ENCODE measurements around the gene NUDCD3.

Gene NUDCD3

DNA sequence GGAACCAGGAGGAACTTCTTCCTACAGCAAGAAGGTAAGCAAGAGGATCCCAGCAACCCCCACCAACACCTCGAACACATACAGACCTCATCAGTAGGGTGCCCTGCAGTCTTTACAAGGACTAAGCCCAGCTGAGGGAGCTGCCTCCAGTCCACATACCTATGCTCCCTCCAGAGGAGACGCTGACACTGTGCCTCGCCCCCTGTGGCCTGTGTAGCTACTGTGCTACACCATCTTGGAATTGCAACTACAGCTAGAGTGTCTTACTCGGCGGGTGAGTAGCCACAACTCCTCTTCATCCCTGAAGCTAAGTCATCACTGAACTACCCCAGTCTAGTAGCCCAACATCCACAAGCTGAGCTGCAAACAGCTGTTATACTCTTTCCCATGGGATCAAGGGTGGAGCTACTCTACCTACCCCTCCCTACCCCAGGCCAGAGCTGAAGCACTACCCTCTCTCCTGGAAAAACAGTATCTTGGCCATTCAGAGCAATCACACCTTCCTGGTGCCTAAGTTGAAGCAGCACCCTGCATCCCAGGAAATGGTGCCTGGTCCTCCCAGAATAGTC is 122.9 kb downstream of the NUDCD3 start:
- no peak overlapping the region for H3K4me2 ChIP-seq (ENCODE audit: low read length)

DNA sequence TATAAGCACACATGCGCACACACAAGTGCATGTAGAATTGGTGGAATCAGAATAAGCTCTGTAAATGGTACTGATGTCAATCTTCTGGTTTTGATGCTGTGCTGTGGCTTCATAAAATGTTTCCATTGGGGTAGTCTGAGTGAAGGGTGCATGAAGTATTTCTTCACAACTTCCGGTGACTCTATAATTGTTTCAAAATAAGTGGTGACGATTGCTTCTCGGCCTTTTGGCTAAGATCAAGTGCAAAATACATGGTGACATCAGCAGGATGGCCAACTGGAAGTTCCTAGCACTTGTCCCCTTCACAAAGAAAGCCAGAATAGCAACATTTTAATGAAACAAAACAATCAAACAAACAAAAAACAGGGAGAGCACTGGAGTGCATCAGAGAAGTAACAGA is 123.5 kb downstream of the NUDCD3 start:
- TF ChIP-seq, protein P1, sequence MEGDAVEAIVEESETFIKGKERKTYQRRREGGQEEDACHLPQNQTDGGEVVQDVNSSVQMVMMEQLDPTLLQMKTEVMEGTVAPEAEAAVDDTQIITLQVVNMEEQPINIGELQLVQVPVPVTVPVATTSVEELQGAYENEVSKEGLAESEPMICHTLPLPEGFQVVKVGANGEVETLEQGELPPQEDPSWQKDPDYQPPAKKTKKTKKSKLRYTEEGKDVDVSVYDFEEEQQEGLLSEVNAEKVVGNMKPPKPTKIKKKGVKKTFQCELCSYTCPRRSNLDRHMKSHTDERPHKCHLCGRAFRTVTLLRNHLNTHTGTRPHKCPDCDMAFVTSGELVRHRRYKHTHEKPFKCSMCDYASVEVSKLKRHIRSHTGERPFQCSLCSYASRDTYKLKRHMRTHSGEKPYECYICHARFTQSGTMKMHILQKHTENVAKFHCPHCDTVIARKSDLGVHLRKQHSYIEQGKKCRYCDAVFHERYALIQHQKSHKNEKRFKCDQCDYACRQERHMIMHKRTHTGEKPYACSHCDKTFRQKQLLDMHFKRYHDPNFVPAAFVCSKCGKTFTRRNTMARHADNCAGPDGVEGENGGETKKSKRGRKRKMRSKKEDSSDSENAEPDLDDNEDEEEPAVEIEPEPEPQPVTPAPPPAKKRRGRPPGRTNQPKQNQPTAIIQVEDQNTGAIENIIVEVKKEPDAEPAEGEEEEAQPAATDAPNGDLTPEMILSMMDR (IDR thresholded peaks at IDR 0.05; ENCODE audit: low read depth, low read length, poor library complexity, severe bottlenecking) = no peak
- TF ChIP-seq EZH2phosphoT487 (IDR thresholded peaks at IDR 0.05; ENCODE audit: borderline replicate concordance, low read length) = no peak

More for the DNA sequence above, 122.9 kb downstream of the NUDCD3 start:
- H3K27ac ChIP-seq (ENCODE audit: low read depth, low read length) = no peak overlapping the region
- H3K4me1 ChIP-seq (ENCODE audit: control insufficient read depth, low read length) = peaks cover 20% of the 10 kb centered on the region
- no peak for TF ChIP-seq EZH2phosphoT487 (IDR thresholded peaks at IDR 0.05; ENCODE audit: borderline replicate concordance, low read length)
- TF ChIP-seq, protein P1 (IDR thresholded peaks at IDR 0.05; ENCODE audit: low read depth, low read length, poor library complexity, severe bottlenecking) = no peak
- no peaks in the 10 kb centered on the region for H3K79me2 ChIP-seq (ENCODE audit: control insufficient read depth, low read length)
- no peak overlapping the region for H3K4me3 ChIP-seq (ENCODE audit: low read length)
- H3K27me3 ChIP-seq (ENCODE audit: control insufficient read depth, low read length) = no peaks in the 10 kb centered on the region
- H3K36me3 ChIP-seq (ENCODE audit: control insufficient read depth, low read length) = no peaks in the 10 kb centered on the region
- H3K9me2 ChIP-seq (replicated peaks; ENCODE audit: control insufficient read depth, low read length) = no peaks in the 10 kb centered on the region
- peaks cover 8% of the 10 kb centered on the region for H3K9me3 ChIP-seq (ENCODE audit: control insufficient read depth, insufficient read depth, low read length)
- peaks cover 4% of the 10 kb centered on the region; the same call in 1 of the 2 replicates for H3F3A ChIP-seq (ENCODE audit: control insufficient read depth, insufficient read depth)
- no peaks in the 10 kb centered on the region for H4K20me1 ChIP-seq (ENCODE audit: control insufficient read depth, insufficient read depth, low read depth, low read length)

DNA sequence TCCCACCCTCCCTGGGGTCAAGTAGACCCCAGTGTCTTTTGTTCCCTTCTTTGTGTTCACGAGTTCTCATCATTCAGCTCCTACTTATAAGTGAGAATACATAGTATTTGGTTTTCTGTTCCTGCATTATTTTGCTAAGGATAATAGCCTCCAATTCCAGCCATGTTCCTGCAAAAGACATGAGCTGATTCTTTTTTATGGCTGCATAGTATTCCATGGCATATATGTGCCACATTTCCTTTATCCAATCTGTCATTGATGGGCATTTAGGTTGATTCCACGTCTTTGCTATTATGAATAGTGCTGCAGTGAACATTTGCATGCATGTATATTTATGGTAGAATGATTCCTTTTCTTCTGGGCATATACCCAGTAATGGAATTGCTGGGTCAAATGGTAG is 136.8 kb downstream of the NUDCD3 start:
- Histone ChIP-seq H3K9me3 (ENCODE audit: control insufficient read depth, insufficient read depth, low read length) (peaks cover 8% of the 10 kb centered on the region; the same call in 1 of the 2 replicates), H3K36me3 (ENCODE audit: control insufficient read depth, low read length) (no peaks in the 10 kb centered on the region), H3K79me2 (ENCODE audit: control insufficient read depth, low read length) (no peaks in the 10 kb centered on the region), H3K9me2 (replicated peaks; ENCODE audit: control insufficient read depth, low read length) (no peaks in the 10 kb centered on the region), H3F3A (ENCODE audit: control insufficient read depth, insufficient read depth) (0 out of 2 replicates have a peak, but pooled peaks cover 4% of the 10 kb centered on the region), H3K4me1 (ENCODE audit: control insufficient read depth, low read length) (peaks cover under 1% of the 10 kb centered on the region; the same call in 1 of the 2 replicates), H4K20me1 (ENCODE audit: control insufficient read depth, insufficient read depth, low read depth, low read length) (no peaks in the 10 kb centered on the region), H3K27me3 (ENCODE audit: control insufficient read depth, low read length) (peaks cover 8% of the 10 kb centered on the region; the same call in 1 of the 2 replicates), H3K4me3 (ENCODE audit: low read length) (no peak overlapping the region), H3K27ac (ENCODE audit: low read depth, low read length) (no peak overlapping the region), H3K4me2 (ENCODE audit: low read length) (no peak overlapping the region)
- no peak for TF ChIP-seq EZH2phosphoT487 (IDR thresholded peaks at IDR 0.05; ENCODE audit: borderline replicate concordance, low read length)
- TF ChIP-seq, protein P1 (IDR thresholded peaks at IDR 0.05; ENCODE audit: low read depth, low read length, poor library complexity, severe bottlenecking) = no peak

More for the DNA sequence above, 123.5 kb downstream of the NUDCD3 start:
- no peak overlapping the region for H3K27ac ChIP-seq (ENCODE audit: low read depth, low read length)
- H3K9me3 ChIP-seq (ENCODE audit: control insufficient read depth, insufficient read depth, low read length) = peaks cover 8% of the 10 kb centered on the region
- no peaks in the 10 kb centered on the region for H4K20me1 ChIP-seq (ENCODE audit: control insufficient read depth, insufficient read depth, low read depth, low read length)
- peaks cover 20% of the 10 kb centered on the region for H3K4me1 ChIP-seq (ENCODE audit: control insufficient read depth, low read length)
- no peak overlapping the region for H3K4me3 ChIP-seq (ENCODE audit: low read length)
- no peaks in the 10 kb centered on the region for H3K9me2 ChIP-seq (replicated peaks; ENCODE audit: control insufficient read depth, low read length)
- H3K36me3 ChIP-seq (ENCODE audit: control insufficient read depth, low read length) = no peaks in the 10 kb centered on the region
- no peaks in the 10 kb centered on the region for H3K27me3 ChIP-seq (ENCODE audit: control insufficient read depth, low read length)
- no peak overlapping the region for H3K4me2 ChIP-seq (ENCODE audit: low read length)
- no peaks in the 10 kb centered on the region for H3K79me2 ChIP-seq (ENCODE audit: control insufficient read depth, low read length)
- H3F3A ChIP-seq (ENCODE audit: control insufficient read depth, insufficient read depth) = no peaks in the 10 kb centered on the region
